ENCODE results near the gene AGPAT2.

Gene AGPAT2

GRCh38 chr9:136687721-136688223 is 515 bp upstream of the AGPAT2 start:
- ChIA-PET CTCF (interaction anchor here (0.8 to 2.5 kb wide), 3 partner anchors 16 to 62 kb away, joined by 3 to 18 read pairs (median 3); no protein-coding TSS in a partner anchor), POLR2A (ENCODE audit: low non-redundant PET) (interaction anchor here (0.9 to 1.5 kb wide), 2 partner anchors 33 to 41 kb away, joined by 3 read pairs; no protein-coding TSS in a partner anchor)
- TF ChIP-seq CTCF (conservative IDR thresholded peaks at IDR 0.05; ENCODE audit: low read depth): no peak
- peak overlapping the region; percentile 84 for H3K27ac ChIP-seq
- DNase-seq (ENCODE audit: low spot score): no peak

- DNase-seq (ENCODE audit: low spot score): no peak
- H3K27ac ChIP-seq: peak overlapping the region; percentile 84
- CTCF ChIA-PET: interaction anchor here (0.6 to 2.5 kb wide), 7 partner anchors 8 to 554 kb away, joined by 3 to 22 read pairs (median 5); no protein-coding TSS in a partner anchor
- POLR2A ChIA-PET (ENCODE audit: low non-redundant PET): interaction anchor here (0.5 to 1.5 kb wide), 2 partner anchors 34 to 35 kb away, joined by 3 to 5 read pairs; no protein-coding TSS in a partner anchor
- TF ChIP-seq CTCF (conservative IDR thresholded peaks at IDR 0.05; ENCODE audit: low read depth): no peak
Observed at GRCh38 chr9:136686534-136686793, 793 bp downstream of the AGPAT2 start.

GRCh38 chr9:136685790-136686533 is 1.3 kb downstream of the AGPAT2 start:
- H3K27ac ChIP-seq: peak overlapping the region; percentile 84
- POLR2A ChIA-PET (ENCODE audit: low non-redundant PET): interaction anchor here (0.5 to 1.5 kb wide), 2 partner anchors 34 to 35 kb away, joined by 3 to 5 read pairs; no protein-coding TSS in a partner anchor
- no peak for DNase-seq (ENCODE audit: low spot score)
- no peak for TF ChIP-seq CTCF (conservative IDR thresholded peaks at IDR 0.05; ENCODE audit: low read depth)
- CTCF ChIA-PET: interaction anchor here (0.6 to 2.5 kb wide), 8 partner anchors 8 to 554 kb away, joined by 3 to 22 read pairs (median 4); no protein-coding TSS in a partner anchor

- H3K27ac ChIP-seq: peak overlapping the region; percentile 84
- ChIA-PET CTCF (interaction anchor here (0.6 to 2.5 kb wide), 5 partner anchors 8 to 333 kb away, joined by 3 to 22 read pairs (median 6); no protein-coding TSS in a partner anchor), POLR2A (ENCODE audit: low non-redundant PET) (no interaction called here)
- TF ChIP-seq CTCF (conservative IDR thresholded peaks at IDR 0.05; ENCODE audit: low read depth): no peak
- no peak for DNase-seq (ENCODE audit: low spot score)
Observed at GRCh38 chr9:136685216-136685615, 2.0 kb downstream of the AGPAT2 start.

- no peak for DNase-seq (ENCODE audit: low spot score)
- no peak for TF ChIP-seq CTCF (conservative IDR thresholded peaks at IDR 0.05; ENCODE audit: low read depth)
- peak overlapping the region; percentile 84 for H3K27ac ChIP-seq
- CTCF ChIA-PET: interaction anchor here (0.6 to 2.5 kb wide), 2 partner anchors 10 to 13 kb away, joined by 4 to 22 read pairs; no protein-coding TSS in a partner anchor
- POLR2A ChIA-PET (ENCODE audit: low non-redundant PET): no interaction called here
Observed at GRCh38 chr9:136684799-136685198, 2.5 kb downstream of the AGPAT2 start.

- POLR2A ChIA-PET (ENCODE audit: low non-redundant PET): interaction anchor here (0.6 kb wide), 1 partner anchor 41 kb away, joined by 3 read pairs; no protein-coding TSS in a partner anchor
- CTCF ChIA-PET: interaction anchor here (0.6 to 3.5 kb wide), 2 partner anchors 11 to 12 kb away, joined by 4 to 35 read pairs; no protein-coding TSS in a partner anchor
- no peak overlapping the region for H3K27ac ChIP-seq
- DNase-seq (ENCODE audit: low spot score): no peak
- TF ChIP-seq CTCF (conservative IDR thresholded peaks at IDR 0.05; ENCODE audit: low read depth): no peak
Observed at GRCh38 chr9:136684339-136684738, 2.9 kb downstream of the AGPAT2 start.

Data from RWPE1 (cell line).